Stimulated activated CD8-positive, alpha-beta memory T cell treated with anti-CD3 and anti-CD28 coated beads, Interleukin-2, amount 100 ng/mL, for 48 hours (primary cell): ENCODE measurements around the gene ASB1.
"Not testable (repeated sequence)": the region's sequence is repeated elsewhere in the genome, so short reads cannot be mapped to it uniquely, and the experiment has no call there.

Experiments
- DNase-seq, 2 donors: peaks; one replicate each; pipeline ENCODE4 v3.0.0-alpha.2; 2020; ENCODE audit warnings: low read depth in 2 of 2

Gene ASB1

GRCh38 chr2:238423561-238424312 is 3.0 kb upstream of the ASB1 start:
- no peak for DNase-seq

- no peak for DNase-seq
These were observed 2.4 kb upstream of the ASB1 start for GRCh38 chr2:238424313-238424700.

DNA sequence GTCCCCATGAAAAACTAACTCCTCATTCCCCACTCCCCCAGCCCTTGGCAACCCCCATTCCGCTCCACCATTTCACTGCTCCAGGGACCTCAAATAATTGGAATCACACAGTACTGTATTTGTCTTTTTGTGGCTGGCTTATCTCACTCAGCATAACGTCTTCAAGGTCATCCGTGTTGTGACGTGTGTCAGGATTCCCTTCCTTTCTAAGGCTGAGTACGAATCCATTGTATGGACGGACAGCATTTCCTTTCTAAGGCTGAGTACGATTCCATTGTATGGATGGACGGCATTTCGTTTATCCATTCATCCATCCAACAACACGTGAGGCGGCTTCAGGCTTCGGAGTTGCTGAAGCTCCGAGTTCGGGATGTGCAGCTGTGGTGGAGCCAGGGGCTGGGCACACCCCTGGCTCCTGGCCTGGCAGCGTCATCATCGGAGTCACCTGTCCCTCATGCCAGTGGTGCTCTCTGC is 1.2 kb upstream of the ASB1 start:
- DNase-seq, result no peak

DNA sequence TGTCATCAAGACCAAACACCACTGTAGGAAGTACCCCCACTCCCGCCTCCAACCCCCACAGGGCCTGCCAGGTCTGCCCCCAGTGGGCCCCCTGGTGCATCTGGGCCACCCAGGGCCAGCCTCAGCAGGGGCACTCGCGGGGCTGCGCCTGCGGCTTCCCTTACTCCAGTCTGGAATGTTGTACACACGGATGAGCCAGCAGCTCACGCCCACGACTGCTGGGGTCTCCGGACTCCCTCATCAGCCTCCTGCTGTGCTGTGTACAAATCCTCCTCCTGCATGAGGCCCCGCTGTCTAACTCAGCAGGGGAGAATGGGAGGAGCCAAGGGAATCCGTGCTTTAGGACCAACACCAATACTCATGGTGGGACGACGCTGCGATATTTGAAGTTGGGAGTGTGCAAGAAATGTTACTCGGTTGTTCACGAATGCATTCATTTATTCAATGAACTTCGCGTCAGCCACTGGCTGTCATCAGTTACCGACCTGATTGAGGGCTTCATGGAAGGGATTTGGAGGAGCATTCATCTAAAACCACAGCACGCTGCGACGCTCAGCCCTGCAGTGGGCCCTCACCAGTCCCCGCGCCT is 654 bp upstream of the ASB1 start:
- DNase-seq, result no peak

DNA sequence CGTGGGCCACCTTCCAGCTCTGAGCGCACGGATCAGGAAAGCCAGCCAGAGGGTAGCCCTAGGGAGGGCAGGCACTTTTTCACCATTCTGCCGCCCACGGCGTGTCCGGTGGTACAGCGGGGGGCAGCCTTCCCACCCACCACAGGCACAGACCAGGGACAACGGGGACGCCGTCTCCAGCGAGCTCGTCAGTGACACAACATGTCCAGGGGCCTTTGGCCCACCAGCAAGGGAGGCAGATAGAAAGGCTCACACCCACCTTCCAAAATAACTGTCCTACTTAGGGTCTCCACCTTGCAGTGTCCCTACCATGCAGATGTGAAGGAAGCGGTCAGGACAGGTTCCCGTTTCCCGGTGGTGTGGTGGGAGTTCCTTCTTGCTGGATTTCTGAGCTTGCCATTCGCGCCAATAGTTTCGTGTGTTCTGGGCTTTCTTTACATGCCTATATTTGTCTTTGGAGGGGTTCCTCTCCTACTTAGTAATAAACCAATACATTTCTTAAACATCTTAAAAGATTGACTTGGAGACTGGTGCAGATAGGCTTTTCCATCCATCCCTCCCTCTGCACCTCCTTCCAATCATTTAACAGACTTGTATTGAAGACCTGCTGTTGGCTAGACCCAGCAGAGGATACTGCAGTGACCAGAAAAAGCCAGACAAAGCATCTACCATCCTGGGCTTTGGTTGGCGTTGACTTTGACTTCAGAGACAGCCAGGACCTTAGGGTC is 872 bp downstream of the ASB1 start:
- DNase-seq, result no peak

DNA sequence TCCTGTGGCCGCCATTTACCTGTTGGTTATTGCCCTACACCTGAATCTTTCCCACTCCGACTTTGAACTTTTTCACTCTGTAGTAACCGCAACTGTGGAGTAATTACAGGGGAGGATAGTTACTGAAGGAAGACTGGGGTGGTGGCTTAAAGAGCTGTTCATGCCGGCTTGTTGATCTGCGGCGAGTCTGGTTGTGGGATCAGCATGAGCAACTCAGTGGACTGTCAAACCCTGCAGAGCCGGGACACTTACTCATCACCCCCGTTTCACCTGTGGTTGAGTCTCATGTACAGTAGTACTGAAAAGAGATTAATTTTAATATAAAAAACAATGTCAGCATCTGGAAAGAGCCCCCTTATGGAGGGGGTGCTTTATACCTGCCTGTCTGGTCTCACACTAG is 2.1 kb downstream of the ASB1 start:
- DNase-seq, result no peak

DNA sequence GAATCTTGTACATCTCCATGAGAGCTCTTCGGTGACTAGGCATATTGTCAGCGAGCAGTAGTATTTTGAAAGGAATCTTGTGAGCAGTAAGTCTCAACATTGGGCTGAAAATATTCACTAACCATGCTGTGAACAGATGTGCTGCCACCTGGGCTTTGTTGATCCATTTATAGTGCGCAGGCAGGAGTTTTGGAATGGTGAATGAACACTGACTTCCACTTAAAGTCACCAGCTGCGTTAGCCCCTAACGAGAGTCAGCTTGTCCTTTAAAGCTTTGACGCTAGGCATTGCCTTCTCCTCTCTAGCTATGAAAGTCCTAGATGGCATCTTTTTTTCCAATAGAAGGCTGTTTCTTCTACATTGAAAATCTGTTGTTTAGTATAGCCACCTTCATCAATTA is 4.1 kb downstream of the ASB1 start:
- no peak for DNase-seq

- no peak for DNase-seq
These were observed 4.7 kb downstream of the ASB1 start for GRCh38 chr2:238431456-238431855.

DNA sequence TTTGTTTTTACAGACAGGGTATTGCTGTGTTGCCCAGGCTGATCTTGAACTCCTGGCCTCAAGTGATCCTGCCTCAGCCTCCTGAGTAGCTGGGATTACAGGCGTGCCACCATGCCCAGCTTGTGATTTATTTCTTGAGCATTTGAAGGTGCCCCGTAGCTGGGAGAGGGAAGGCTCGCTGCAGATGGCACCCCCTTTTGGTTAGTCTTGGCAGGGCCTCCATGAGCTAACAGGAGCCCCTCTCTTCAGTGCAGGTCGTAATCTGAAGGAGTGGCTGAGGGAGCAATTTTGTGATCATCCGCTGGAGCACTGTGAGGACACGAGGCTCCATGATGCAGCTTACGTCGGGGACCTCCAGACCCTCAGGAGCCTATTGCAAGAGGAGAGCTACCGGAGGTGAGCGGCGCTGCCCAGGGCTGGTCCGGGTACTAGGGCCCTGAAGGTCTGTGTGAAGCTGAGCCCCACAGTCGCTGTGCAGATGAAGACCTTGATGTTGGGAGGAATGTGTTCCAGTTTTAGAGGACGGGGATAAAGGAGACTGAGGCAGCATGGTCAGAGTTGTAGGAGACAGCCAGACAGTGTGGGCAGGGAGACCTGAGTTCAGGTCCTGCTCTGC is 6.7 kb downstream of the ASB1 start:
- DNase-seq, result no peak

- no peak for DNase-seq
These were observed 7.5 kb downstream of the ASB1 start for GRCh38 chr2:238433941-238434845.

DNA sequence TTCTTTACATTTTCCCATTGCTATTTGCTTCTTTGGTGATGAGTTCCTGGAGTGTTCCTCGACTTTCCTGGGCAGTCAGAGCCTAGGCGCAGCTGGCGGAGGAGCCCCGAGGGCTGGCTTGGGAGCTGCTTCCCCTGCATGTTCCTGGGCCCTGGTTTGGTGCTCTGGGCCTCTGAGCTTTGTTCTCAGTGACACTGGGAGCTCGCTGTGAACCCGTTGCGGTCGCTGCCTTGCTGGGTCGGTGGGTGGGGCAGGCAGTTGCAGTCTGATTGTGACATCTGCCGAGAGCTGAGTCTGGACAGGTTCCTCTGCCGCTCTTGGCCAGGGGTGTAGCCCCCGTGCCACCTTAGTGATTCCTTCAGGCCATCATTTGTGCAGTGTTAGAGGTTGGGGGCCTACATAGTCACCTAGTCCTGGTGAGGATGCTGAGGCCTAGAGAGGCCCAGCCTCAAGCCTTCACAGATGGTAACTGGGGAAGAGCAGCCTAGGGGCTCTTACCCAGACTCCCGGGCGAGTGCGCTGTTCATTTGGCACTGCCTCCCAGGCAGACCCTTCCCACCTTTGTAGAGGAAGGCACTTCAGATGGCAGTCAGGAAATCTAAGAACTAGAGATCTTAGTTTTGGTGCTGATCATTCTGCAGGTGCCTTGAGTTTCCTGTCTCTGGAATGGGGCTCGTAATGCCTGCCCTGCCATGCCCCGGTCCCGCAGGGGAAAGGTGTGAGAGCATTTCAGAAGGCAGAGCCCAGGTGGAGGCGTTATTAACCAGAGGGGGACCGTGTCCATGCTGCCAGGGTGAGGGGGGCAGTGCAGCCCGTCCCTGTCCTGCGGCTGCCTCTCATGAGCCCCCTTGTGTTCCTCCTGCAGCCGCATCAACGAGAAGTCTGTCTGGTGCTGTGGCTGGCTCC is 8.4 kb downstream of the ASB1 start:
- DNase-seq, result no peak

- DNase-seq, result no peak
These were observed 9.0 kb downstream of the ASB1 start for GRCh38 chr2:238435752-238436096.

DNA sequence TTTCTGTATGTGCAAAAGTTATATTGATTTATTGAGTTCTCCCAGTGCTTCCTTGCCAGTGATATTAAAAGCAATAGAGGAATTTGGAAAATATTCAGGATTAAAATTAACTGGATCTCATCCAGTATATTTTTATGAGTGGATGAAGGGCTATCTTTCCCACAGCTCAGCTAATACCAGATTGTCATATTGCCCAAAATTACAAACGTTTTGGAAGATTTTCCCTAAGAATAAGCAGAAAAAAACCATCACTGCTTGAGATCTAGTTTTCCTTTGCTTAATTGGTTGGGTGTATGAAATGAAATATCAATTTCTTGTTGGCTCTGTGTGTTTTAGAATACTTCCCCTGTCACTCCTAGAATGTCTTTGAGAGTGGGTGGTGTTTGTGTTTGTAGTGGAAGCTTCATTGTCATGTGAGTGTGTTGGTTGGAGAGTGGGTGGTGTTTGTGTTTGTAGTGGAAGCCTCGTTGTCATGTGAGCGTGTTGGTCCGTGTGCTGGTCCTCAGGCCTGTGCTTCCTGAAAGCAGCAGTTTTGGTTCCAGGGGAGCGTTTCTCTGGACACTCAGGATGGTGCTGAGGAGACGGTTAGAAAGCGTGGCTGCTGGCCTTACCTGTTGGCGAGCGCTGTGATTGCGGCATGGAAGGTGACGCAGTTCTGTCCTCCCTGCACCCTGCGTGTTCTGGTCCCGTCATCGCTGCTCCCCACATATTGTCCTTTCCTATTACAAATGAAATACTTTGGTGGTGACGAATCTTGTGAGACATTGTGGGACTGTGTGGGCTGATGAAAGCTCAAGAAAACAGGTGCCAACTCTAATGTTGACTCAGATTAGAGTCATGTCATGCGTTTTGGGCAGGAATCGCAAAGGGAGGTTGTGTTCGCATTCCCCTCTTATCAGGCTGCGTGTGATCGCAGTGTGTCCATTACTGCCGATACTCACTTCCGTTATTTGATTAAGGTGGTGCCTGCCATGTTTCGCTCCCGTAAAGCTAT is 12.4 kb downstream of the ASB1 start:
- peak; percentile 38 to 40 for DNase-seq

- DNase-seq, result no peak
These were observed 13.2 kb downstream of the ASB1 start for GRCh38 chr2:238439917-238440316.

GRCh38 chr2:238440331-238440730 is 13.6 kb downstream of the ASB1 start:
- DNase-seq, result no peak

GRCh38 chr2:238440767-238441166 is 14.0 kb downstream of the ASB1 start:
- no peak for DNase-seq

GRCh38 chr2:238441262-238442114 is 14.8 kb downstream of the ASB1 start:
- no peak for DNase-seq

- not testable (repeated sequence) for DNase-seq
These were observed 15.5 kb downstream of the ASB1 start for GRCh38 chr2:238442257-238442656.
